Measurements from ENCODE around the gene ACOT11. TPM values are rescaled to one million over a fixed set of nuclear protein-coding genes. Genes with fewer than 3 reads are reported as not detected.

ACOT11 gene
- total and polyA plus RNA-seq, 2 of the 4 experiments (the other 2 are of a cell fraction), result 2.5 to 2.7 TPM

DNA sequence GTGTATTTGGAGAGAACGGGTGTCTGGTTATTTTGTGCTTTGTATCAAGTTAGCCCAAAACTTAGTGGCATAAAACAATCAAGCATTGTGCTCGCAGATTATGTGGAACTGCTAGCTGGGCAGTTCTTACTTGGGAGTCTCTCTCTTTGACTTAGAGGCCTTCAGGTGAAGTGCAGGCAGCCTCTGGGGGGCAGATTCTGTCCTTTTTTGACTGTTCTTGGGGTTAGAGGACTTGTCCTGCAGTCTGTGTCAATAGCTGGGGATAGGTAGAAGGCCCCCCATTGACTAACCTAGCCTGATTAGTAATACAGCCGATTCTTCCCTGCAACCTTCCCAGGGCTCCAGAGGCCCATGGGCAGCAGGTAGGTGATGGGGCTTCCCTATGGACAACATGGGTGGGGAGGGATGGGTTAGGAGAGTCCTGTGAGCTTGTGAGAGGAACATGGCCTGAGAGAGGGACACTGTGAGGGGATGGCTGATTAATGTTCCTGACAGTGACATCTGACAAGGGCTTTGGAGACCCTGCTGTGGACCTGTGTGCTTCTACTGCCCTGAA, 37.2 kb upstream of the ACOT11 start:
- no peak overlapping the region for H2AK9ac ChIP-seq (replicated peaks; ENCODE audit: low read depth, low read length, poor library complexity)
- intact Hi-C loops (cut with micrococcal nuclease), result no loop called here
- no peaks in the 10 kb centered on the region for H3K36me3 ChIP-seq (ENCODE audit: control insufficient read depth, insufficient read depth, low read length)
- H3K9me1 ChIP-seq (ENCODE audit: insufficient read depth, low read length), result no peaks in the 10 kb centered on the region
- H2BK20ac ChIP-seq (ENCODE audit: low read depth, low read length), result no peak overlapping the region
- no peak for ATAC-seq (ENCODE audit: low read depth)
- H3K4ac ChIP-seq (ENCODE audit: low read depth, low read length), result no peak overlapping the region
- H3K4me1 ChIP-seq (ENCODE audit: control insufficient read depth, insufficient read depth, low read length), result peaks cover 7% of the 10 kb centered on the region
- H2BK120ac ChIP-seq (ENCODE audit: low read depth, low read length), result no peak overlapping the region
- ChIA-PET POLR2A (ENCODE audit: unreplicated experiment) (no interaction called here), CTCF (no interaction called here)
- H4K91ac ChIP-seq (ENCODE audit: insufficient read depth, low read depth, low read length), result no peak overlapping the region
- no peak for DNase-seq
- H3K79me1 ChIP-seq (ENCODE audit: low read depth in 1 of 2, low read length in 2 of 2), result no peaks in the 10 kb centered on the region
- no peak overlapping the region for H4K5ac ChIP-seq (ENCODE audit: low read depth, low read length)
- TF ChIP-seq MAZ (IDR thresholded peaks at IDR 0.05; ENCODE audit: borderline replicate concordance, low read depth, low read length) (no peak), CEBPB (IDR thresholded peaks at IDR 0.05; ENCODE audit: low read depth, low read length) (no peak), BHLHE40 (IDR thresholded peaks at IDR 0.05; ENCODE audit: low read depth, low read length) (no peak), FOS (IDR thresholded peaks at IDR 0.05; ENCODE audit: low read depth, low read length) (no peak)
- TF ChIP-seq, protein P1, sequence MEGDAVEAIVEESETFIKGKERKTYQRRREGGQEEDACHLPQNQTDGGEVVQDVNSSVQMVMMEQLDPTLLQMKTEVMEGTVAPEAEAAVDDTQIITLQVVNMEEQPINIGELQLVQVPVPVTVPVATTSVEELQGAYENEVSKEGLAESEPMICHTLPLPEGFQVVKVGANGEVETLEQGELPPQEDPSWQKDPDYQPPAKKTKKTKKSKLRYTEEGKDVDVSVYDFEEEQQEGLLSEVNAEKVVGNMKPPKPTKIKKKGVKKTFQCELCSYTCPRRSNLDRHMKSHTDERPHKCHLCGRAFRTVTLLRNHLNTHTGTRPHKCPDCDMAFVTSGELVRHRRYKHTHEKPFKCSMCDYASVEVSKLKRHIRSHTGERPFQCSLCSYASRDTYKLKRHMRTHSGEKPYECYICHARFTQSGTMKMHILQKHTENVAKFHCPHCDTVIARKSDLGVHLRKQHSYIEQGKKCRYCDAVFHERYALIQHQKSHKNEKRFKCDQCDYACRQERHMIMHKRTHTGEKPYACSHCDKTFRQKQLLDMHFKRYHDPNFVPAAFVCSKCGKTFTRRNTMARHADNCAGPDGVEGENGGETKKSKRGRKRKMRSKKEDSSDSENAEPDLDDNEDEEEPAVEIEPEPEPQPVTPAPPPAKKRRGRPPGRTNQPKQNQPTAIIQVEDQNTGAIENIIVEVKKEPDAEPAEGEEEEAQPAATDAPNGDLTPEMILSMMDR (conservative IDR thresholded peaks at IDR 0.05; ENCODE audit: low read depth, low read length), result no peak
- dilution Hi-C loops (cut with HindIII; ENCODE audit: low sequenced_read_pairs, unreplicated experiment), result no loop called here
- no peak overlapping the region for H3K14ac ChIP-seq (replicated peaks; ENCODE audit: low read depth, low read length)
- no peak overlapping the region for H3K56ac ChIP-seq (ENCODE audit: extremely low read depth, insufficient read depth, low read length)
- H2BK15ac ChIP-seq (ENCODE audit: low read depth, low read length), result no peak overlapping the region
- peaks cover 2% of the 10 kb centered on the region; the same call in 1 of the 2 replicates for H3K27me3 ChIP-seq (ENCODE audit: control insufficient read depth, insufficient read depth, low read length)
- no peaks in the 10 kb centered on the region for H4K20me1 ChIP-seq (ENCODE audit: insufficient read depth, low read length)
- no CpG with 5 or more reads among the region's 3 CpGs for WGBS, 2 experiments (ENCODE audit: extremely low coverage in 2 of 2, insufficient read length in 1 of 2)
- no peak overlapping the region for H3K4me3 ChIP-seq (ENCODE audit: insufficient read depth, low read depth, low read length)
- peak overlapping the region; percentile 33 for H2AFZ ChIP-seq (replicated peaks; ENCODE audit: low read length, poor library complexity)
- H3K23ac ChIP-seq (ENCODE audit: low read depth, low read length), result no peak overlapping the region
- H3K18ac ChIP-seq (ENCODE audit: low read depth, low read length), result no peak overlapping the region
- H2BK5ac ChIP-seq (ENCODE audit: low read depth, low read length, poor library complexity, severe bottlenecking), result no peak overlapping the region
- no peak overlapping the region for H4K8ac ChIP-seq (ENCODE audit: low read depth in 2 of 2, low read length in 2 of 2)
- no peak overlapping the region for H3K4me2 ChIP-seq (ENCODE audit: low read depth, low read length)
- no peak overlapping the region for H3K27ac ChIP-seq (ENCODE audit: insufficient read depth, low read length)
- H3K9ac ChIP-seq (ENCODE audit: low read depth, low read length), result no peak overlapping the region
- H3K9me3 ChIP-seq (ENCODE audit: control insufficient read depth, insufficient read depth, low read length), result peaks cover 5% of the 10 kb centered on the region; the same call in 1 of the 2 replicates
- in situ Hi-C loops (cut with MboI; ENCODE audit: low sequenced_read_pairs), result no loop called here
- BruUV-seq (replicated peaks), result no TSS peak
- H2AK5ac ChIP-seq (ENCODE audit: low read depth, low read length), result no peak overlapping the region
